ENCODE data around the gene BCAR3.
A peak's percentile ranks its signal among the peaks of the same experiment; 100 is the strongest.

The BCAR3 gene

GRCh38 chr1:93681101-93681988 is at the start of gene BCAR3:
Gene BCAR3 (minus strand): TSS chr1:93681837. CDS start chr1:93674930, 6,907 bp downstream.
- no peak for DNase-seq

DNA sequence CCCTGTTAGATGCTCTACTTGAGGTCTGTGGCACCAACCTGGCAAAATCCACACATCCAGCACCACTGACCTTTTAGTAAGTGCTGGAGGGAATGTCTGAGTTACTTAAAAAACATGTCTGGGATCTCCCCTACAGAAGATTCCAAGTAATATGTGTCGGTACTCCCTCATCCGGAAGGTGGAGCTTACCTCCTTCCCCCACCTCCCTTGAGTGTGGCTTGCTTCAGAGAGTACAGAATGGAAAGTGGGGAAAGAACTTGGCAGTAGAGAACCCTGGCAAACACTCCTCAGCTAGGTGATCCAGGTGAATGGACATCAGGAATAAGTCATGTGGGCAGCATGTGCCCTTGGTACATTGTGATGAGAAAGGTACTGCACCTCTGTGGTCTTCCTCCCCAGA is 49.0 kb upstream of the BCAR3 start:
- DNase-seq: no peak

GRCh38 chr1:93729906-93730305 is 48.3 kb upstream of the BCAR3 start:
- DNase-seq: no peak

DNA sequence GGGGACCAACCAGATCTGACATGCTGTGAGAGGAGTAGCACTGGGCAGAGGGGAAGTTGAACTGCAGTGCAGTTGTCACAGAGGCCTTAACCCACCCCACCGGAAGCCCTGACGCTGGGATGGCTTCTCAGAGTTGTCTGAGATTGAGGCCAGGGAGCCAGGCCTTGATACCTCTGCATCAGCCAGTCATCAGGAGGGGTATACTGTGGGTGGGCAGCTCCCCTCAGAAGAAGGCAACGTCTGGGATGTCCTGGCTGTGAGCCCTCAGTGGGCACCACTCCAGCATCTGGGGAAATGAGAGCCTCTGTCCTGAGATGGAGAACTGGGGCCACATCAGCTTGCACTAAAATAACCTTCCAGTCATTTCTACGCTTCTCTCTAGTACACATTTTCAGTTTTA is 47.9 kb upstream of the BCAR3 start:
- DNase-seq: no peak

DNA sequence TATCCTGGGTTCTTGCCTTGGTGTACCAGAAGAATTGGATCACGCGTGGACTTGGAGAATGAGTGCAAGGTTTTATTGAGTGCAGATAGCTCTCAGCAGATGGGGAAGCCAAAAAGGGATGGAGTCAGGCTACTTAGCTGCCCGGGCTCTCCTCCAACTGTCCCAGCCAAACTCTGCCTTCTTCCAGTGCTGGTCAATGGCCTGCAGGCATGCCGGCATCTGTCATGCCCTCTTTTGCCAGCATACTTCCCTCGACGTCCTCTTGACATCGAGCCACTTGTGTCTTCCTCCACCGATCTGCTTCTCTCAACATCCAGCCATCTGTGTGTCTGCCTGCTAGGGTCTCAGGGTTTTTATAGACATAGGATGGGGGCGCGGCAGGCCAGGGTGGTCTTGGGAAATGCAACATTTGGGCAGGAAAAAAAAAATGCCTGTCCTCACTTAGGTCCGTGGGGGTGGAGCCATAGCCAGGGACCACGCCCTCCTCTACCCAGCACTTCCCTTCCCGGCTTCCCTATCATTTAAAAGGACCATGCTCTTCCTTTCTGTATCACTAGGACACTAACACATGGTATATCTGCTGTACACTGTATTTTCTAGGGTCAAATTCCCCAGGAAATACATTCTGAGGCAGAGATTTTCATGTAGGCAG is 47.0 kb upstream of the BCAR3 start:
- DNase-seq: no peak

GRCh38 chr1:93723733-93724270 is 42.2 kb upstream of the BCAR3 start:
- no peak for DNase-seq

GRCh38 chr1:93723110-93723509 is 41.5 kb upstream of the BCAR3 start:
- no peak for DNase-seq

DNA sequence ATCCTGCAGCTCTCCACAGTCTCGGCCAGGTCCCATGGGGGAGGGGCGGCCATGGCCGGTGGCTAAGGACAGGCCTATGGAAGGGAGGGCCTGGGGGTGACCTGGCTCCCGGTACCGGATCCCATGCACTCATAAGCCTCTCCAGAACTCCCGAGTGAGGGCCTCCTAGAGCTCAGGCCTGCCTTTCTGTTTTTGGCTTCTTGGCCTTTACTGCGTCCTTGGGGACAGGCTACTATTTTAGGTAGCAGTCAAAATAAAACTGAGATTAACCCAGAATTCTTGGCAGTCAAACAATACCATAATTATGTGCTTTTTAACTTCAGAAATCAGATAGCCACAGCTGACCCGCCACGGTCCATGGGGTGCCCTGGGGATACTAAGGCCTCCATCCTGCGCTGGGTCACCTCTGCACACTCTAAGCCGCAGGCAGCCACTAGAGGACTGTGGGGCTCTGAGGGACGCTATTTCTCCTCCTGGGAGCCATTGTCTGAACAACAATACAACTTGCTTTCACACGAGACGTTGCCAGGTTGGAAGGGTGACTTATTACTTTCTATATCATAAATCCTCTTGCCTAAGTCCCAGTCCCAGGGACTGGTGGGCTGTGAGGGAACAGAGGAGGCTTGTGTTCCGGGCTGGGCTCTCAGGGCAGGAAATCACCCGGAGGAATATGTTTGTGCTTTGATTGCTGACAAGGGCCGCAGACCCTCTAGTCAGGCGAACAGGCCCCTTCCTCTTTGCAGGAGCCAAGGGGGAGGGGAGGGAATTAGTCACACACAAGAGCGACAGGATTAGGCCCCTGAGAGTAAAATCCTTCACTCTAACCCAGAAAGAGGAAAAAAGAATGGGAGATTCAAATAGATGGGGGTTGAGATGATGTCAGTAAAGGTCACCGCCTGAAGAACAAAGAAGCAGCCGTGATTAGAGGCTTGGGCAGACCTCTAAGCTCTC is 40.7 kb upstream of the BCAR3 start:
- no peak for DNase-seq

GRCh38 chr1:93720956-93721626 is 39.5 kb upstream of the BCAR3 start:
- no peak for DNase-seq

- no peak for DNase-seq
These were observed 36.0 kb upstream of the BCAR3 start for GRCh38 chr1:93717640-93718039.

GRCh38 chr1:93716941-93717368 is 35.3 kb upstream of the BCAR3 start:
- no peak for DNase-seq

DNA sequence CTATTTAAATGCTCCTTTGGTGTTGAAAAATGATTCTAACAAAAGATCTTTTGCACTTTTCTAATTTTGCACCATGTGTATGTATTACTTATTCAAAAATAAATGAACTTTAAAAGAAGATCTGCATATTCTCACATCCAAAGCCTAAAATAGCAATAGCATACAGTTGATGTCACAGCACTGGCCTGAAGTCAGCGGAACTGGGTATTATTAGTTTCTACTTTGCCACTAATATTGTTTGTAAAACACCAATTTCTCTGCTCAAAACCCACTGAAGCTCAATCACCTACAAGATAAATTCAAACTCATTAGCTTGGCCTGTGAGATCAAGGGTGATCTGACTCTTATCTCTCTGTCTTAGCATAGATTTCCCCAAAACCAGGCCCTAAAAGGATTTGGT is 34.5 kb upstream of the BCAR3 start:
- DNase-seq: no peak

DNA sequence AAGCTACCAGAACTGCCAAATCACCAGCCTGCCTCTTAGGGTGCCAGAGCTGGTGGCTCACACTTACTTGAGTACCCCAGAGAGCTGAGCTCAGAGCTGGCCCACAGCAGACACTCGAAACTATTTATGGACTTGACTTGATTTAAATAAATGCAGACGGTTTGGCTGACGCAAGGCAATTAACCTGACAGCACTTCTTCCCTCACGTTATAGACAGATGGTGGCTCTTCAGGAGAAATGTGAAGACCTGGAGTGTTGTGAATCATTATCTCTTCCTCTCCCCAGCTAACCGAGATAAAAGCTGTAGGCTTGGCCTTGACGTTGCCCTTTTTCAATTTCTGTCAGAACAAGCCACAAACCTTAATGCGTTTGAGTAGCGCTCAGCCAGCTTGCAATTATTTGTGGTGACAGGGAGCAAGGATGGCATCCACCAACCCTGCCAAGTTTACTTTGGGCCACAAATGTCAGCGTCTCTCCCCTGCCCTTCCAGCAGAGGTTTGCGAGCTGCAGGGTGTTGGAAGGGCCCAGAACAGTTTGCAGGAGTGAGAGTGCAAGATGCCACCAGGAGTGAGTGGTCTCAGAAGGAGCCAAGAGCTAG is 34.0 kb upstream of the BCAR3 start:
- DNase-seq: peak; percentile 49 to 80

DNA sequence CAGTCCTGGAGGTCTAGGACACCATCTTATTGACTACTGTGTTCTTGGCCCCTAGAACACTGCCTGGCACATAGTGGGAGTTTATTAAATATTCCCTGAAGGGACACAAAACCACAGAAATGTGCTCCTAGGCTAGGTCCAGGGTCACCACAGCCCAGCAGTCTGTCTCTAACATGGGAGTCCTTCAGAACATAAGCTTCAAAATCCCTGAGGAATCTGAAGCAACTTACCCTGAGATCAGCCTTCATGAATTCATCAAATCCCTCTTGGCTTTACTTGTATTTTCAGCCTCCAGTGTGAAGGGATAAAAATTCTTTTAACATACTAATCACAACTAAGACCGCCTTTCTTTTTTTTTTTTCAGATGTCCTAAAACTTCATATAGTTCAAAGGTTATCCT is 32.7 kb upstream of the BCAR3 start:
- DNase-seq: no peak

- DNase-seq: no peak
These were observed 31.7 kb upstream of the BCAR3 start for GRCh38 chr1:93713341-93713740.

GRCh38 chr1:93712741-93713140 is 31.1 kb upstream of the BCAR3 start:
- no peak for DNase-seq

DNA sequence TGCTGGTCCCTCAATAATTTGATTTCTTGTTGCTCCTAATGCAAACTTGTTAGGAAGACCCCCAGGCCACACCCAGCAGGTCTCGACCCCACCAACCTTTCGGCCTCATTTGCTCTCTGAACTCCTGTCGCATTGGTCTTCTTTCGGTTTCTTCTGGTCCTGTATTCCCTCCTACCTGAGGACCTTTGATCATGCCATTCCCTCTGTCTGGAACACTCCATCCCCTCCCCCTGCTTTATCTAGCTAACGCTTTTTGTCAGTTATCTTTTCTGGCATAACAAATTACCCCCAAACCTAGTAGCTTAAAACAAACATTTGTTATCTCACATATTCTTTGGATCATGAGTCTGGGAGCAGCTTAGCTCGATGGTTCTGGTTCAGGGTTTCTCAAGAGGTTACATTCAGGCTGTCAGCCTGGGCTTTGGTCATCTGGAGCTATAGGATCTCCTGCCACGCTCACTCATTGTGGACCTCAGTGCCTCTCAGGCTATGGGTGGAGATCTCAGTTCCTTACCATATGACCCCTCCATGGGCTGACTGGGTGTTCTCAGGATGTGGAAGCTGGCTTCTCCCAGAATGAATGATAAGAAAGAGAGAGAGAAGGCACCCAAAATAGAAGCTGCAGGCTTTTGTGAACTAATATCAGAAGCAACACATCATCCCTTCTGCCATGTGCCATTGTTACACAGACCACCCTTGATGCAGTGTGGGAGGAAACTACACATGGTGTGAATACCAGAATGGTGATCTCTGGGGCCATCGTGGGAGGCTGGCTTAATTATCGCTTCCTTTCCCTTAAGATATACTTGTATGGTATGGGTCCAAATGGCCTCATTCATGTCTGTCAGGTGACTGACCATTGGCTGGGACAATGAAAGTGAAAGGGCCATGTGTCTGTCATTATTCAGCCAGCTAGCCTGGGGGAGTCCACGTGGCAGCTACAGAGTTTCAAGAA is 29.1 kb upstream of the BCAR3 start:
- no peak for DNase-seq

DNA sequence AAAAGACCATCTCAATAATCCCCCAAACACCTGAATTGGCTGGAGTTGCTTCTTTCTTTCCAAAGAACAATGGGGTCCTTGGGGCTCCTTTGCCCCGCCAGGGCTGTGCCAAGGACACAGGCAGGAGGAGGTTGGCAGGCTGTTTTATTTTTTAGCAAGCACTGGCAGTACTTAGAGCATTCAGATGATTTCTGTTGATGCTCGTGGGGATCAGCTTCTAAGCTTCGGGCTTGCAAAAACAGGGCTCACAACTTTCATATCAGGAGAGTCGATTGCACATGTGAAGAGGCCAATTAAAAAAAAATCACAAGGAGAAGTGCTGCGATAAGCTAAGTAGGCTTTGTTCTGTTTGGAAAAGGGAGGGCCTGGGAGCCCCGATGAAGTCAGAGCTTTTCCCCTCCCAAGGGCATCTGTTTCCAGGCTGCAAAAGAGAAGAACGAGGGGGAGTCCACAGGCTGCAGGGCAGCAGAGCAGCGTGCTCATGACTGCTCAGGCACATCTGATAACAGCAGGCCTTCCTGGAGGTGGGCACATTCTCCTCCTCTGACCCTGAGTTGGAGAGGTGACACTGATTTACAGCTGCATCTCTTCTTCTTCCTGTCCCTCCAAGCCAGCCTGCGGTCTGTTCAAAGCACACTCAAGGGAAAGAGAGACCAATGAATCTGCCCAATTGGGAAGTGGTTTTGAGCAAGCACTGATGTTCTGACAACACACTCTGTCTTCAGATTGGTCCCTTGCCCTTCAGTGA is 27.3 kb upstream of the BCAR3 start:
- peak; percentile 48 to 73 for DNase-seq

- DNase-seq: no peak
These were observed 26.3 kb upstream of the BCAR3 start for GRCh38 chr1:93707956-93708355.
